22Rv1 (cell line): ENCODE measurements around the gene XRCC3.

Experiments used
- H3K27ac ChIP-seq: fragments of 450-650 bp; 2 replicates; pipeline ENCODE4 v1.5.1; 2017
- CTCF ChIP-seq: fragments of 450-650 bp; IDR thresholded peaks from 2 replicates; pipeline ENCODE4 v1.5.1; 2017; ENCODE audit warnings: mild to moderate bottlenecking
- ZFX ChIP-seq: fragments of 450-650 bp; IDR thresholded peaks from 2 replicates; pipeline ENCODE4 v1.6.1; 2017; ENCODE audit warnings: antibody characterized with exemption, borderline replicate concordance

Gene XRCC3

DNA sequence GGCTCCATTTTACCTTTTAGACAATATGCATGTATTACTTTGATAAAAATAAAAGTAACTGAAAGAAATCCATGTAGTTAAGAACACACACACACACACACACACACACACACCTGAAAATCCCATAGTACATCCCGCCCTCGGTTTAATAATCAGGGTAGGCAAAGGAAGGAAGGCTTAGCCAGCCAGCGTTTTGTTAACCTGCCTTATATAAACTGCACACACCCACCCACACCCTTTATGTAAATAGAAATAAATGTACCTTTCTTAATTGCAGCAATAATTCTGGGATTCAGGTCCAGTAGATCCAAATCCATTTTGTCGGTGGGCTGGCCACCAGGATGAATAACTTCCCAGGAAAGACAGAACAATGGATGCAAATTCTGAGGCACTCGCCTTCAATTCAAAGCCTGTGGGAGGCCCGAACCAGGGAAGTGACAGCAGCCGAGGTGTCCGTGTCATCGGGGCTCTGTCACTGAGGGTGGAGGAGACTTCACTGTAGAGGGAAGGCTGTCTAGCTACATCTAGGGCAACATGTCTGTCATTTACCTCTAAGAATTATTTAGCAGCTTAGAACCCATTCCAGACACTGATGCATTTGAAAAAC, 4.4 kb downstream of the XRCC3 start:
- peak overlapping the region; percentile 85 for H3K27ac ChIP-seq
- no peak for TF ChIP-seq CTCF
- TF ChIP-seq ZFX, result no peak

DNA sequence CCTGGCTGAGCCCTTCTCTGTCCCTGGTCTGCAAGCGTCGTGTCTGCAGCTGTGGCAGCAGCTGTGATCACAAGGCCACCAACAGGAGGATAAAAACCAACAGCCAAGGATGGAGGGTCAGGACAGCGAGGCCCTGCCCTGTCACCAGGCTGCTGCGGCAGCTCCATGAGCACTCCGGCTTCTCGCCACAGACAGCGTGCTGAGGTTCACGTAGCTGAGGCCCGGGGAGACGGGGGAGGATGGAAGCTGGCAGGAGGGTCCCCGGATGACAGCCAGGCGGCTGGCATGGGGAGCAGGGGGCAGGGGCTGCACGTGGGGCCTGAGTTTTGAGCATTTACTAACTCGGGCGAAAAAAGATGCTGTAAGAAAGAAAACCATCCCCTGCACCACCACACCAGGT, 5.4 kb downstream of the XRCC3 start:
- peak overlapping the region; percentile 85 for H3K27ac ChIP-seq
- TF ChIP-seq ZFX, result no peak
- TF ChIP-seq CTCF, result no peak

DNA sequence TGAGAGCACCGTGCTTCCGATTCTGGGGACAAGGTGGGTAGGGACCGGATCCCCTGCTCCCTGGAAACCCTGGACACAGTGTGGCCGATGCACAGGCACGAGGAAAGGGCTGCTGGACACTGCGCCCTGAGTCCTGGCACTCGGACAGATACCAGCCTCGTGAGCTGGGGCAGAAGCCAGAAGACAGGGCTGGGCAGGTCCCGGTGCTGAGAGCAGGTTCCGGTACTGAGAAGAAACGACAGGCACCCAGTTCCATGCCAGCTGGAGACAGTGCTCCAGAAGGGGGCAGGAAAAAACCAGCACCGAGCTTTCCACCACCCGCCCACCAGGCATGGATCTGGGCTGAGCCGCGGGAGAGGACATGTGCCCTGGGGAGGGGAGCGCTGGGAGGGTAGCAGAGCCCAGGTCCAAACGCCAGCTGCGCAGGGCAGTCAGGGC, 6.5 kb downstream of the XRCC3 start:
- TF ChIP-seq CTCF (no peak), ZFX (no peak)
- no peak overlapping the region for H3K27ac ChIP-seq

DNA sequence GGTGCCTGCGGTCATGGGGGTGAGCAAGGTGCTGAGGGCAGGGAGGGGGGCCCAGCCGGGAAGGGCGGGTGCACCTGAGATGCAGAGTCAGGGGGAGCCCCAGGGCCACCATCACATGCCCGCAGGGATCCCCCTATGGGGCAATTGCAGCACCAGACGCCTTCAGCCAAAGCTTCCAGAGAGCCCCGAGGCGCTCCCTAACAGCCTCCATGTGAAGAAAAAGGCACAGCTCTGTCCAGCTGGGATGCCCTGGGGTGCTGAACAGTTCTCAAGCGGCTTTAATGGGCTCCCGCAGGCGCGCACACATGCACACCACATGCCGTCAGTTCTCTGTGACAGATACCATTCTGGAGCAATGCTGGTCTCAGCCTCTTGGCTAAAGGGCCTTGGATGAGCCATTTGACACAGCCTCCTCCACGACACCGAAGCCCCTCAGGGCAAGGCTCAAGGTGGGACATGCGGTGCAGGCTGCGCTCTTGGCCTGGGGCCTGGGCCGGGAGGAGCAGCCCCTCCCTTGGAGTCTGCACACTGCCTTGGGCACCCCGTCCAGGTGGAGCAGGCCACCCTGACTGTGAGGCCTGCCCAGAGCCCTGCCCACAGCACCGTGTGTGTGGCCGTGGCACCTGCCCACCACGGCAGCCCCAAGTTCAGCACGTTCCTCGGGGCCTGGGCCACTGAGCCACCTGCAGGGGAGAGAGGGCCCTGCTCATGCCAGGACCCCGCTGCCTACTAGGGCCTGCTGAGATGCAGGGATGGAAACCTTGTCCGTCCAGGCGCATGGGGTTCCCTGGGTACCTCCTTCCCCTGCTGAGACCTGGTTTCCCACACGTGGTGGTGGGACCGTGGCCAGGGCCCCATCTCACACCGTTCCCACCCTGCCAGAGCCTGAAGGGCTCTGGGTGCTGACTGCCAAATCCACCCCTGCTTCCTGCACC, 7.7 kb downstream of the XRCC3 start:
- no peak overlapping the region for H3K27ac ChIP-seq
- no peak for TF ChIP-seq CTCF
- TF ChIP-seq ZFX, result no peak

- no peak overlapping the region for H3K27ac ChIP-seq
- TF ChIP-seq CTCF (no peak), ZFX (no peak)
Measured at GRCh38 chr14:103706551-103707328, 8.5 kb downstream of the XRCC3 start.

- TF ChIP-seq CTCF (no peak), ZFX (no peak)
- no peak overlapping the region for H3K27ac ChIP-seq
Measured at GRCh38 chr14:103705504-103706284, 9.6 kb downstream of the XRCC3 start.
